Osteocyte (in vitro differentiated cells): ENCODE measurements around the gene HSD17B2. TPM values are rescaled to one million over a fixed set of nuclear protein-coding genes. Genes with fewer than 3 reads are reported as not detected.

Experiments
- DNase-seq: peaks from one replicate; pipeline ENCODE4 v3.0.0; 2021; ENCODE audit warnings: mixed read lengths; ENCODE audit not compliant: unreplicated experiment; ENCODE audit errors: extremely low spot score
- H3K27ac Mint-ChIP-seq: one replicate; pipeline ENCODE4 v1.8.0; 2021; ENCODE audit warnings: mild to moderate bottlenecking, mixed read lengths; ENCODE audit not compliant: unreplicated experiment
- H3K27me3 Mint-ChIP-seq: one replicate; pipeline ENCODE4 v1.8.0; 2021; ENCODE audit warnings: mixed read lengths; ENCODE audit not compliant: unreplicated experiment
- H3K36me3 Mint-ChIP-seq: one replicate; pipeline ENCODE4 v1.8.0; 2021; ENCODE audit warnings: mixed read lengths; ENCODE audit not compliant: unreplicated experiment
- H3K4me1 Mint-ChIP-seq: one replicate; pipeline ENCODE4 v1.8.0; 2021; ENCODE audit warnings: mixed read lengths; ENCODE audit not compliant: unreplicated experiment
- H3K4me3 Mint-ChIP-seq: one replicate; pipeline ENCODE4 v1.8.0; 2021; ENCODE audit warnings: mild to moderate bottlenecking, moderate library complexity, mixed read lengths; ENCODE audit not compliant: unreplicated experiment
- H3K9me3 Mint-ChIP-seq: one replicate; pipeline ENCODE4 v1.8.0; 2021; ENCODE audit warnings: mixed read lengths; ENCODE audit not compliant: unreplicated experiment
- CTCF ChIP-seq: fragments of 200-600 bp; sonication (generic); IDR thresholded peaks from 2 replicates; pipeline ENCODE4 v1.5.0; 2021; ENCODE audit warnings: antibody characterized with exemption, mild to moderate bottlenecking, moderate library complexity
- total RNA-seq: library from RNA; stranded (reverse); gene quantifications from 2 replicates; pipeline ENCODE4 v1.2.1, GENCODE V29; 2021

HSD17B2 gene
- total RNA-seq, 1 donor from 2014 or later: 0.40 TPM

DNA sequence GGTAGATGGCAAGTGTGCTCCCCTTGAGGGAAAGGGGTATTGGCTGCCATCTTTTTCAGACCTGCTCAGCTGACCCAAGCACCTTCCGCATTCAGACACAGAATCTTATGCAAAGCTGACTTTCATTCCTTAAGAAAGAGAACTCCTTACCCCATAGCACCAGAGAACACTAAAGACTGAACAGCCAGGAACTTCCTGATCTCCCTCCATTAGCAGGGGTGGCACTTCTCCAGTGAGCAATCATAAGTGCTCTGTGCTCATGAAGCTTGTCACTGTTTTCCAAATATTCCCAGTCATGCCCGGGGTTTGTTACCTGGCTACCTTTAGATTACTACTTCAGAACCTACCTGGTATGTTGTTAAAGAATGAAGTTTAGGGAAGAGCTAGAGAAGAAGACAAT lies 11.9 kb downstream of the HSD17B2 start:
- H3K27me3 Mint-ChIP-seq: peaks cover 12% of the 10 kb centered on the region
- no peak overlapping the region for H3K27ac Mint-ChIP-seq
- no peak for TF ChIP-seq CTCF
- H3K4me1 Mint-ChIP-seq: no peaks in the 10 kb centered on the region
- H3K9me3 Mint-ChIP-seq: no peaks in the 10 kb centered on the region
- no peak overlapping the region for H3K4me3 Mint-ChIP-seq
- DNase-seq: no peak
- H3K36me3 Mint-ChIP-seq: no peaks in the 10 kb centered on the region

DNA sequence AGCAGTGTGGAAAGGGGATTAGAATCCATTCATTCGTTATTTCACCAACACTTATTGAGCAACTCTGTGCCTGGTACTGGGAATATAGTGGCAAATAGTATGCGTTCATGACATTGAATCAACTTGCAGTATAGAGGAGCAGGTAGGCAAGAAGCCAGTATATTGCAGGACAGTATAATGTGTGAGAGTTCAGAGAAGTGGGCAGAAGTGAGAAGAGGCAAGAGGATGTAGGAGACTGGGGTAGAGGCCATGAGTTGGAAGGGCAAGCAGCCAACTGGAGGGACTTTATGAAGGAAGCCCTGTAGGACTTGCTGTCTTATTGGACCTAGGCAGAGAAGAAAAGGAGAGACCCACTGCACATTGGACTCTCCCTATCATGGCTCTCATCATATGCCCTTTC lies 12.3 kb downstream of the HSD17B2 start:
- no peak overlapping the region for H3K4me3 Mint-ChIP-seq
- no peak for TF ChIP-seq CTCF
- no peaks in the 10 kb centered on the region for H3K36me3 Mint-ChIP-seq
- no peaks in the 10 kb centered on the region for H3K9me3 Mint-ChIP-seq
- no peaks in the 10 kb centered on the region for H3K4me1 Mint-ChIP-seq
- H3K27me3 Mint-ChIP-seq: peaks cover 12% of the 10 kb centered on the region
- no peak overlapping the region for H3K27ac Mint-ChIP-seq
- DNase-seq: no peak

DNA sequence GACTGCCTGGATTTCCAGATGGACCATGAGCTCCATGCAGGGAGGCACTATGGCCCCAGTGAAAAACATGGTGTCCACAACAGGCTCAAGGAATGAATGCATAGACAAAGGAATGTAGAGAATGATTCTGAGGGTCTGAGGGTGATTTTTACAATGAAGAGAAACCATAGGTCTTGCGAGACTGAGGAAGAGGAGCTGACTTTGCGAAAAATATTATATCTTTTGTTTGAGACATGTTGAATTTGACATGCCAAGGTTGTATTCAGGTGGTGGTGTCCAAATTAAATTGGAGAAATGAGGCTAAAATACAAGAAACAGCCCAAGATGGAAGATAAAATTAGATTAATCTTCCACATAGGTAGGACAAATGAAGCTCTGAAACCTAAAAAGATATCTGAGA lies 12.7 kb downstream of the HSD17B2 start:
- Mint-ChIP-seq H3K27me3 (peaks cover 12% of the 10 kb centered on the region), H3K4me1 (no peaks in the 10 kb centered on the region), H3K36me3 (no peaks in the 10 kb centered on the region), H3K9me3 (no peaks in the 10 kb centered on the region), H3K27ac (no peak overlapping the region), H3K4me3 (no peak overlapping the region)
- no peak for TF ChIP-seq CTCF
- no peak for DNase-seq

GRCh38 chr16:82049484-82049883 lies 14.4 kb downstream of the HSD17B2 start:
- Mint-ChIP-seq H3K27ac (no peak overlapping the region), H3K9me3 (no peaks in the 10 kb centered on the region), H3K27me3 (peaks cover 12% of the 10 kb centered on the region), H3K4me1 (no peaks in the 10 kb centered on the region), H3K4me3 (no peak overlapping the region), H3K36me3 (no peaks in the 10 kb centered on the region)
- DNase-seq: no peak
- TF ChIP-seq CTCF: no peak

- Mint-ChIP-seq H3K27me3 (peaks cover 12% of the 10 kb centered on the region), H3K4me3 (no peak overlapping the region), H3K36me3 (no peaks in the 10 kb centered on the region), H3K27ac (no peak overlapping the region), H3K9me3 (no peaks in the 10 kb centered on the region), H3K4me1 (no peaks in the 10 kb centered on the region)
- no peak for DNase-seq
- no peak for TF ChIP-seq CTCF
Measured at GRCh38 chr16:82050506-82050905, 15.5 kb downstream of the HSD17B2 start.
